Peyer's patch (tissue), 4 donors: ENCODE results near the gene BEND5.

Experiments
- CTCF ChIP-seq, 6 experiments: fragments of 450-650 bp in 4 of 6; fragments of 200-600 bp in 2 of 6; sonication (generic) in 1 of 6; IDR thresholded peaks; one replicate each; pipeline ENCODE4 v1.5.1; 2017 to 2019; ENCODE audit warnings: antibody characterized with exemption in 6 of 6, mild to moderate bottlenecking in 3 of 6, moderate library complexity in 1 of 6
- POLR2A ChIP-seq, 2 donors: fragments of 450-650 bp; IDR thresholded peaks; one replicate each; pipeline ENCODE4 v1.5.1; 2017; ENCODE audit warnings: antibody characterized with exemption in 2 of 2, mild to moderate bottlenecking in 2 of 2, moderate library complexity in 2 of 2

- TF ChIP-seq POLR2A (IDR thresholded peaks at IDR 0.05): no peak
- TF ChIP-seq CTCF (IDR thresholded peaks at IDR 0.05): no peak
These were observed 89.2 kb downstream of the BEND5 start for GRCh38 chr1:48687282-48688045.
